ENCODE results near the gene MAGEA1.
A peak's percentile ranks its signal among the peaks of the same experiment; 100 is the strongest.
"Not testable (repeated sequence)": the region's sequence is repeated elsewhere in the genome, so short reads cannot be mapped to it uniquely, and the experiment has no call there.

Gene MAGEA1

GRCh38 chrX:153179131-153179530 is at the start of gene MAGEA1:
Gene MAGEA1, plus strand, starts transcription at chrX:153179284. Its CDS starts 3,106 bp downstream, at chrX:153182390.
- no peak for DNase-seq

- DNase-seq = not testable (repeated sequence)
These were observed 46.2 kb upstream of the MAGEA1 start for GRCh38 chrX:153132924-153133323.

- not testable (repeated sequence) for DNase-seq
These were observed 40.0 kb upstream of the MAGEA1 start for GRCh38 chrX:153139074-153139473.

GRCh38 chrX:153146288-153146687 is 32.8 kb upstream of the MAGEA1 start:
- DNase-seq = not testable (repeated sequence)

- no peak for DNase-seq
These were observed 25.6 kb upstream of the MAGEA1 start for GRCh38 chrX:153153516-153153915.

GRCh38 chrX:153157450-153157849 is 21.6 kb upstream of the MAGEA1 start:
- DNase-seq = no peak

GRCh38 chrX:153158319-153158718 is 20.8 kb upstream of the MAGEA1 start:
- DNase-seq = no peak

- DNase-seq = no peak
These were observed 17.1 kb upstream of the MAGEA1 start for GRCh38 chrX:153161952-153162351.

GRCh38 chrX:153164733-153165132 is 14.4 kb upstream of the MAGEA1 start:
- no peak for DNase-seq

- DNase-seq = not testable (repeated sequence)
These were observed 10.7 kb upstream of the MAGEA1 start for GRCh38 chrX:153168423-153168822.

- DNase-seq = no peak
These were observed 2.7 kb downstream of the MAGEA1 start for GRCh38 chrX:153181822-153182221.

- no peak for DNase-seq
These were observed 5.7 kb downstream of the MAGEA1 start for GRCh38 chrX:153184787-153185186.

- DNase-seq = no peak
These were observed 11.3 kb downstream of the MAGEA1 start for GRCh38 chrX:153190381-153190780.

GRCh38 chrX:153200462-153200861 is 21.4 kb downstream of the MAGEA1 start:
- no peak for DNase-seq

- DNase-seq = no peak
These were observed 27.5 kb downstream of the MAGEA1 start for GRCh38 chrX:153206425-153207046.

GRCh38 chrX:153209347-153209746 is 30.3 kb downstream of the MAGEA1 start:
- DNase-seq = no peak

- DNase-seq = no peak
These were observed 35.9 kb downstream of the MAGEA1 start for GRCh38 chrX:153214934-153215333.

GRCh38 chrX:153216926-153217325 is 37.8 kb downstream of the MAGEA1 start:
- DNase-seq = no peak

GRCh38 chrX:153225438-153226098 is 46.5 kb downstream of the MAGEA1 start:
- DNase-seq = no peak

- DNase-seq = peak; percentile 3
These were observed 47.5 kb downstream of the MAGEA1 start for GRCh38 chrX:153226344-153227185.
